Caco-2 (cell line): ENCODE results near the gene LYZ. TPM values are rescaled to one million over a fixed set of nuclear protein-coding genes. Genes with fewer than 3 reads are reported as not detected.
A peak's percentile ranks its signal among the peaks of the same experiment; 100 is the strongest.

Source experiments
- BruUV-seq: library from RNA; stranded (reverse); fragments of 400-500 nt; replicated peaks from 2 replicates; lab custom pipeline; 2021; lab: Mats Ljungman, UMichigan
- CTCF ChIA-PET: fragments of 300-600 bp; sonication (Branson Sonifier 250); formaldehyde crosslinking; loops from one replicate; lab custom pipeline; 2022; ENCODE audit warnings: antibody characterized with exemption; lab: Charles Lee
- POLR2A ChIA-PET: fragments of 300-600 bp; sonication (Branson Sonifier 250); formaldehyde crosslinking; loops from one replicate; lab custom pipeline; 2022; ENCODE audit warnings: antibody characterized with exemption; lab: Charles Lee
- DNase-seq, 2 experiments: peaks; one replicate each; pipeline versions ENCODE4 v3.0.0 to v3.0.0-alpha.2; 2020 to 2022
- H3K27me3 ChIP-seq: replicated peaks from 2 replicates; pipeline ENCODE4 v1.6.0; 2011; ENCODE audit warnings: low read length; ENCODE audit not compliant: control insufficient read depth, insufficient read depth
- H3K36me3 ChIP-seq: 2 replicates; pipeline ENCODE4 v1.5.1; 2011; ENCODE audit warnings: low read length; ENCODE audit not compliant: control insufficient read depth, insufficient read depth
- H3K4me1 ChIP-seq: fragments of 250-450 bp; sonication (Bioruptor Pico); 2 replicates; pipeline ENCODE4 v1.5.1; 2020; ENCODE audit warnings: mild to moderate bottlenecking
- H3K4me3 ChIP-seq: 2 replicates; pipeline ENCODE4 v1.5.1; 2011; ENCODE audit warnings: low read depth, mild to moderate bottlenecking, control low read depth, low read length
- H3K9me3 ChIP-seq: fragments of 250-450 bp; sonication (Bioruptor Pico); 2 replicates; pipeline ENCODE4 v1.5.1; 2020; ENCODE audit warnings: mild to moderate bottlenecking, moderate library complexity
- H3K27ac Mint-ChIP-seq: one replicate; pipeline ENCODE4 v1.8.0; 2022; ENCODE audit warnings: mixed read lengths; ENCODE audit not compliant: unreplicated experiment
- H3K27me3 Mint-ChIP-seq: one replicate; pipeline ENCODE4 v1.8.0; 2022; ENCODE audit warnings: mixed read lengths; ENCODE audit not compliant: insufficient read depth, unreplicated experiment
- H3K36me3 Mint-ChIP-seq: one replicate; pipeline ENCODE4 v1.8.0; 2022; ENCODE audit warnings: mild to moderate bottlenecking, mixed read lengths; ENCODE audit not compliant: insufficient read depth, unreplicated experiment
- H3K4me1 Mint-ChIP-seq: one replicate; pipeline ENCODE4 v1.8.0; 2022; ENCODE audit warnings: low read depth, mixed read lengths; ENCODE audit not compliant: unreplicated experiment
- H3K4me3 Mint-ChIP-seq: one replicate; pipeline ENCODE4 v1.8.0; 2022; ENCODE audit warnings: mild to moderate bottlenecking, moderate library complexity, mixed read lengths; ENCODE audit not compliant: unreplicated experiment
- H3K9me3 Mint-ChIP-seq: one replicate; pipeline ENCODE4 v1.8.0; 2022; ENCODE audit warnings: mixed read lengths; ENCODE audit not compliant: unreplicated experiment
- intact Hi-C: fragments of 100-400 bp; cut with micrococcal nuclease; formaldehyde crosslinking; loops from one replicate; pipeline ENCODE4 v1.10.0; 2022; ENCODE audit not compliant: unreplicated experiment
- total RNA-seq: library from RNA; stranded (reverse); gene quantifications from 2 replicates; pipeline ENCODE4 v1.2.3, GENCODE V29; 2022
- TF ChIP-seq, protein P1 (sequence below), 2 experiments: fragments of 200-600 bp in 1 of 2; IDR thresholded peaks; 1 replicate in 1 of 2; 2 replicates in 1 of 2; pipeline versions ENCODE4 v1.5.1 to v1.8.0; 2011 to 2022; ENCODE audit warnings: antibody characterized with exemption in 1 of 2, control low read depth in 1 of 2, inconsistent platforms in 1 of 2, low read depth in 1 of 2, low read length in 1 of 2, mild to moderate bottlenecking in 1 of 2, moderate library complexity in 1 of 2; ENCODE audit not compliant: insufficient read depth in 1 of 2, severe bottlenecking in 1 of 2, unreplicated experiment in 1 of 2

The LYZ gene
- total RNA-seq, 1 experiment from 2014 or later: 16.9 TPM

DNA sequence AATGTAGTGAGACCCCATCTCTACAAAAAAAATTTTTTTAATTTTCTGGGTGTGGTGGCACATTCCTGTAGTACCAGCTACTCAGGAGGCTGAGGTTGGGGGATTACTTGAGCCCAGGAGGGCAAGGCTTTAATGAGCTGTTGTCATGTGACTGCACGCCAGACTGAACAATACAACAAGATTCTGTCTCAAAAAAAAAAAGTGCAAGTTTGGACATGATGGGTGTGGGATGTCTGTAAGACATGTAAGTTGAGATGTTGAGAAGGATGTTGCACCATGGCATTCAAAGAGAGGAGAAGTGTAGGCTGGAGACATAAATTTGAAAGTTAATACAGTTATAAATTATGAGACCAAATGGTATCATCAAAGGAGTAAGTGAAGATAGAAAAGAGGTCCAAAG, 34.9 kb downstream of the LYZ start:
- TF ChIP-seq, protein P1, sequence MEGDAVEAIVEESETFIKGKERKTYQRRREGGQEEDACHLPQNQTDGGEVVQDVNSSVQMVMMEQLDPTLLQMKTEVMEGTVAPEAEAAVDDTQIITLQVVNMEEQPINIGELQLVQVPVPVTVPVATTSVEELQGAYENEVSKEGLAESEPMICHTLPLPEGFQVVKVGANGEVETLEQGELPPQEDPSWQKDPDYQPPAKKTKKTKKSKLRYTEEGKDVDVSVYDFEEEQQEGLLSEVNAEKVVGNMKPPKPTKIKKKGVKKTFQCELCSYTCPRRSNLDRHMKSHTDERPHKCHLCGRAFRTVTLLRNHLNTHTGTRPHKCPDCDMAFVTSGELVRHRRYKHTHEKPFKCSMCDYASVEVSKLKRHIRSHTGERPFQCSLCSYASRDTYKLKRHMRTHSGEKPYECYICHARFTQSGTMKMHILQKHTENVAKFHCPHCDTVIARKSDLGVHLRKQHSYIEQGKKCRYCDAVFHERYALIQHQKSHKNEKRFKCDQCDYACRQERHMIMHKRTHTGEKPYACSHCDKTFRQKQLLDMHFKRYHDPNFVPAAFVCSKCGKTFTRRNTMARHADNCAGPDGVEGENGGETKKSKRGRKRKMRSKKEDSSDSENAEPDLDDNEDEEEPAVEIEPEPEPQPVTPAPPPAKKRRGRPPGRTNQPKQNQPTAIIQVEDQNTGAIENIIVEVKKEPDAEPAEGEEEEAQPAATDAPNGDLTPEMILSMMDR (IDR thresholded peaks at IDR 0.05; ENCODE audit: insufficient read depth in 1 of 2, low read depth in 1 of 2, low read length in 1 of 2, severe bottlenecking in 1 of 2, unreplicated experiment in 1 of 2): no peak
- Histone ChIP-seq H3K4me1 (peaks cover 31% of the 10 kb centered on the region), H3K9me3 (no peaks in the 10 kb centered on the region), H3K4me3 (no peak overlapping the region), H3K27me3 (no peaks in the 10 kb centered on the region), H3K36me3 (peaks cover 1% of the 10 kb centered on the region; the same call in 1 of the 2 replicates)
- Mint-ChIP-seq H3K9me3 (no peaks in the 10 kb centered on the region), H3K4me3 (no peak overlapping the region), H3K27ac (peak overlapping the region; percentile 5), H3K36me3 (peaks cover 42% of the 10 kb centered on the region), H3K27me3 (no peaks in the 10 kb centered on the region), H3K4me1 (peaks cover 26% of the 10 kb centered on the region)
- intact Hi-C loops: loop anchor here (10.0 kb wide), 1 partner anchor 228 kb away; no protein-coding TSS in a partner anchor
- no TSS peak for BruUV-seq
- DNase-seq: no peak
- ChIA-PET POLR2A (no interaction called here), CTCF (no interaction called here)

DNA sequence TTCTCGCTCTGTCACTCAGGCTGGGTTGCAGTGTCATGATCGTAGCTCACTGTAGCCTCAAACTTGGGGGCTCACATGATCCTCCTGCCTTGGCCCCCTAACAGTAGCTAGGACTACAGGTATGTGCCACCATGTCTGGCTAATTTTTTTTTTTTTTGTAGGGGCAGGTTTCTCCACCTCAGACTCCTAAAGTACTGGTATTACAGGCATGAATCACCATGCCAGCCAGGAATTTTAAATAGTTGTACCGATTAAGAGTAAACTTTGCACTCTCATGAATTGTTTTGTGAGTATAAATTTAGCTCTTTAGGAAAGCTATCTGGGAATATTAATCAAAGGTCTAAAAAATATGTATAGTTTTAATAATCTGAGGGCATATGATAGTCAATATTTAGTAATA, 36.9 kb downstream of the LYZ start:
- peaks cover 34% of the 10 kb centered on the region for H3K36me3 Mint-ChIP-seq

DNA sequence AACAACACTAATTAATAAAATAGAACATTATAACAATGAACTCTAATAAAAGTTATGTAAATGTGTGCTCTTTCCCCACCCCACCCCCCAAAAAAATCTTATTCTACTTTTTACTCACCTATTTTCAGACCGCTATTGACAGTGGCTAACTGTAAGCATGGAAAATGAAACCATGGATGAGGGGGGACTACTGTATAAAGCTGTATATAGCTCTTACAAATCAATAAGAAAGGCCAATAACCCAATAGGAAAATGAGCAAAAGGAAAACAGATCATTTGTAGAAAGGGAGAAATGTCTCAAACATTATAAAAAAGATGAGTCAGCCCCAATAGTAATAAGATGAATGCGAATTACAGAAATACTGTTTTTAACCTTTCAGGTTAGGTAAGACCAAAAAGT, 38.7 kb downstream of the LYZ start:
- no peaks in the 10 kb centered on the region for H3K9me3 Mint-ChIP-seq
- no peak overlapping the region for H3K4me3 ChIP-seq
- no peak overlapping the region for H3K27ac Mint-ChIP-seq
- H3K4me3 Mint-ChIP-seq: no peak overlapping the region
- no peak for DNase-seq
- H3K27me3 Mint-ChIP-seq: no peaks in the 10 kb centered on the region
- H3K4me1 Mint-ChIP-seq: peaks cover 26% of the 10 kb centered on the region
- H3K27me3 ChIP-seq: no peaks in the 10 kb centered on the region
- peaks cover 38% of the 10 kb centered on the region for H3K4me1 ChIP-seq
- H3K9me3 ChIP-seq: no peaks in the 10 kb centered on the region
- TF ChIP-seq, protein P1 (IDR thresholded peaks at IDR 0.05; ENCODE audit: insufficient read depth in 1 of 2, low read depth in 1 of 2, low read length in 1 of 2, severe bottlenecking in 1 of 2, unreplicated experiment in 1 of 2): no peak
- H3K36me3 Mint-ChIP-seq: peaks cover 31% of the 10 kb centered on the region
- BruUV-seq: no TSS peak
- ChIA-PET CTCF (interaction anchor here (1.5 kb wide), 1 partner anchor 184 kb away, joined by 4 read pairs; no protein-coding TSS in a partner anchor), POLR2A (no interaction called here)
- no peaks in the 10 kb centered on the region for H3K36me3 ChIP-seq
- intact Hi-C loops: loop anchor here (10.0 kb wide), 1 partner anchor 232 kb away; no protein-coding TSS in a partner anchor

More for the DNA sequence above, 36.9 kb downstream of the LYZ start:
- POLR2A ChIA-PET: interaction anchor here (0.6 kb wide), 1 partner anchor 22 kb away, joined by 3 read pairs; no protein-coding TSS in a partner anchor
- intact Hi-C loops: loop anchor here (10.0 kb wide), 1 partner anchor 230 kb away; no protein-coding TSS in a partner anchor
- Histone ChIP-seq H3K9me3 (no peaks in the 10 kb centered on the region), H3K36me3 (peaks cover 1% of the 10 kb centered on the region; the same call in 1 of the 2 replicates), H3K4me3 (no peak overlapping the region), H3K27me3 (no peaks in the 10 kb centered on the region), H3K4me1 (peaks cover 38% of the 10 kb centered on the region)
- Mint-ChIP-seq H3K9me3 (no peaks in the 10 kb centered on the region), H3K4me3 (no peak overlapping the region), H3K27me3 (no peaks in the 10 kb centered on the region), H3K4me1 (peaks cover 26% of the 10 kb centered on the region), H3K27ac (no peak overlapping the region)
- no TSS peak for BruUV-seq
- CTCF ChIA-PET: interaction anchor here (0.8 kb wide), 1 partner anchor 32 kb away, joined by 5 read pairs; no protein-coding TSS in a partner anchor
- TF ChIP-seq, protein P1 (IDR thresholded peaks at IDR 0.05; ENCODE audit: insufficient read depth in 1 of 2, low read depth in 1 of 2, low read length in 1 of 2, severe bottlenecking in 1 of 2, unreplicated experiment in 1 of 2): no peak
- DNase-seq: no peak
